DMS79 (cell line): ENCODE results near the gene TOR1AIP2.
"Not testable (repeated sequence)": the region's sequence is repeated elsewhere in the genome, so short reads cannot be mapped to it uniquely, and the experiment has no call there.

Experiments
- DNase-seq: peaks from one replicate; lab custom pipeline; 2025; lab: John Stamatoyannopoulos, UW

The TOR1AIP2 gene

GRCh38 chr1:179807291-179807690 lies 70.3 kb downstream of the TOR1AIP2 start:
- no peak for DNase-seq

- DNase-seq = no peak
Measured at GRCh38 chr1:179806333-179806732, 71.3 kb downstream of the TOR1AIP2 start.

GRCh38 chr1:179805291-179806195 lies 72.1 kb downstream of the TOR1AIP2 start:
- no peak for DNase-seq

GRCh38 chr1:179804417-179804816 lies 73.2 kb downstream of the TOR1AIP2 start:
- DNase-seq = not testable (repeated sequence)

- DNase-seq = no peak
Measured at GRCh38 chr1:179803918-179804317, 73.7 kb downstream of the TOR1AIP2 start.

- no peak for DNase-seq
Measured at GRCh38 chr1:179803104-179803503, 74.5 kb downstream of the TOR1AIP2 start.

- DNase-seq = no peak
Measured at GRCh38 chr1:179800481-179800880, 77.1 kb downstream of the TOR1AIP2 start.

- DNase-seq = no peak
Measured at GRCh38 chr1:179798864-179799516, 78.6 kb downstream of the TOR1AIP2 start.

GRCh38 chr1:179798213-179798863 lies 79.3 kb downstream of the TOR1AIP2 start:
- no peak for DNase-seq

- no peak for DNase-seq
Measured at GRCh38 chr1:179794669-179795068, 82.9 kb downstream of the TOR1AIP2 start.

GRCh38 chr1:179794146-179794545 lies 83.5 kb downstream of the TOR1AIP2 start:
- DNase-seq = no peak

GRCh38 chr1:179793281-179793680 lies 84.3 kb downstream of the TOR1AIP2 start:
- no peak for DNase-seq
